ENCODE results near the gene TTC27.

DNA sequence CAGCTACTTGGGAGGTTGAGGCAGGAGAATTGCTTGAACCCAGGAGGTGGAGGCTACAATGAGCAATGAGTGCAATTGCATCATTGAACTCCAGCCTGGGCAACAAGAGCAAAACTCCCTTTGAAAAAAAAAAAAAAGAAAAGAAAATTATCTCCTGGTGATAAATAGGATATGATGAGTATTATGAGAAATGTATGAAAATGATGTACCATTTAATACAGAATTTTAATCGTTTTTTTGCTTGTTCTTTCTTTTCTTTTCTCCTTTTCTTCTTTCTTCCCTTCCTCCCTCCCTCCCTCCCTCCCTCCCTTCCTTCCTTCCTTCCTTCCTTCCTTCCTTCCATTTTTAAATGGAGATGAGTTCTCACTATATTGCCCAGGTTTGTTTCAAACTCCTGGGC lies 40.4 kb downstream of the TTC27 start:
- TF ChIP-seq, protein P1, sequence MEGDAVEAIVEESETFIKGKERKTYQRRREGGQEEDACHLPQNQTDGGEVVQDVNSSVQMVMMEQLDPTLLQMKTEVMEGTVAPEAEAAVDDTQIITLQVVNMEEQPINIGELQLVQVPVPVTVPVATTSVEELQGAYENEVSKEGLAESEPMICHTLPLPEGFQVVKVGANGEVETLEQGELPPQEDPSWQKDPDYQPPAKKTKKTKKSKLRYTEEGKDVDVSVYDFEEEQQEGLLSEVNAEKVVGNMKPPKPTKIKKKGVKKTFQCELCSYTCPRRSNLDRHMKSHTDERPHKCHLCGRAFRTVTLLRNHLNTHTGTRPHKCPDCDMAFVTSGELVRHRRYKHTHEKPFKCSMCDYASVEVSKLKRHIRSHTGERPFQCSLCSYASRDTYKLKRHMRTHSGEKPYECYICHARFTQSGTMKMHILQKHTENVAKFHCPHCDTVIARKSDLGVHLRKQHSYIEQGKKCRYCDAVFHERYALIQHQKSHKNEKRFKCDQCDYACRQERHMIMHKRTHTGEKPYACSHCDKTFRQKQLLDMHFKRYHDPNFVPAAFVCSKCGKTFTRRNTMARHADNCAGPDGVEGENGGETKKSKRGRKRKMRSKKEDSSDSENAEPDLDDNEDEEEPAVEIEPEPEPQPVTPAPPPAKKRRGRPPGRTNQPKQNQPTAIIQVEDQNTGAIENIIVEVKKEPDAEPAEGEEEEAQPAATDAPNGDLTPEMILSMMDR (IDR thresholded peaks at IDR 0.05), result no peak
- no peak for TF ChIP-seq ZFX (IDR thresholded peaks at IDR 0.05; ENCODE audit: borderline replicate concordance)

All from 22Rv1 (cell line).